Effector memory CD4-positive, alpha-beta T cell (primary cell): ENCODE data around the gene SLC12A7.
A peak's percentile ranks its signal among the peaks of the same experiment; 100 is the strongest.
"Not testable (repeated sequence)": the region's sequence is repeated elsewhere in the genome, so short reads cannot be mapped to it uniquely, and the experiment has no call there.

Source experiments
- DNase-seq, 3 donors: peaks; one replicate each; pipeline ENCODE4 v3.0.0-alpha.2; 2020
- H3K27ac ChIP-seq: 2 replicates; pipeline ENCODE4 v1.7.0; 2013; ENCODE audit warnings: mild to moderate bottlenecking, low read length, moderate library complexity; ENCODE audit not compliant: insufficient read depth, poor library complexity, severe bottlenecking
- H3K27me3 ChIP-seq: replicated peaks from 2 replicates; pipeline ENCODE4 v1.7.0; 2013; ENCODE audit warnings: mild to moderate bottlenecking, low read length; ENCODE audit not compliant: insufficient read depth, control insufficient read depth, poor library complexity, severe bottlenecking
- H3K36me3 ChIP-seq: 2 replicates; pipeline ENCODE4 v1.7.0; 2013; ENCODE audit warnings: mild to moderate bottlenecking, low read length, moderate library complexity; ENCODE audit not compliant: control insufficient read depth, insufficient read depth
- H3K4me1 ChIP-seq: 2 replicates; pipeline ENCODE4 v1.7.0; 2013; ENCODE audit warnings: low read length, mild to moderate bottlenecking; ENCODE audit not compliant: control insufficient read depth, insufficient read depth, poor library complexity, severe bottlenecking
- H3K4me3 ChIP-seq: 2 replicates; pipeline ENCODE4 v1.7.0; 2013; ENCODE audit warnings: low read length, low read depth, mild to moderate bottlenecking; ENCODE audit not compliant: insufficient read depth, poor library complexity, severe bottlenecking
- H3K9me3 ChIP-seq: 2 replicates; pipeline ENCODE4 v1.7.0; 2013; ENCODE audit warnings: mild to moderate bottlenecking, low read length, moderate library complexity; ENCODE audit not compliant: control insufficient read depth

SLC12A7 gene

GRCh38 chr5:1103505-1104326 lies 8.1 kb downstream of the SLC12A7 start:
- H3K4me1 ChIP-seq: peaks cover 55% of the 10 kb centered on the region
- H3K27ac ChIP-seq: peak overlapping the region; percentile 86
- H3K4me3 ChIP-seq: peak overlapping the region; percentile 59

GRCh38 chr5:1103093-1103492 lies 8.8 kb downstream of the SLC12A7 start:
- Histone ChIP-seq H3K4me3 (peak overlapping the region; percentile 59), H3K9me3 (no peaks in the 10 kb centered on the region), H3K36me3 (no peaks in the 10 kb centered on the region), H3K27ac (no peak overlapping the region), H3K4me1 (peaks cover 55% of the 10 kb centered on the region), H3K27me3 (no peaks in the 10 kb centered on the region)
- DNase-seq: no peak

More at GRCh38 chr5:1103505-1104326, 8.1 kb downstream of the SLC12A7 start:
- Histone ChIP-seq H3K9me3 (no peaks in the 10 kb centered on the region), H3K36me3 (no peaks in the 10 kb centered on the region), H3K27me3 (no peaks in the 10 kb centered on the region)
- no peak for DNase-seq

- Histone ChIP-seq H3K4me1 (peaks cover 49% of the 10 kb centered on the region), H3K27ac (no peak overlapping the region), H3K4me3 (no peak overlapping the region), H3K27me3 (no peaks in the 10 kb centered on the region), H3K9me3 (no peaks in the 10 kb centered on the region), H3K36me3 (peaks cover 4% of the 10 kb centered on the region)
- no peak for DNase-seq
Measured at GRCh38 chr5:1101961-1102713, 9.7 kb downstream of the SLC12A7 start.

- Histone ChIP-seq H3K4me3 (no peak overlapping the region), H3K27ac (no peak overlapping the region)
Measured at GRCh38 chr5:1100664-1101574, 10.9 kb downstream of the SLC12A7 start.

GRCh38 chr5:1099926-1100663 lies 11.8 kb downstream of the SLC12A7 start:
- H3K36me3 ChIP-seq: peaks cover 4% of the 10 kb centered on the region
- no peak overlapping the region for H3K27ac ChIP-seq
- no peaks in the 10 kb centered on the region for H3K9me3 ChIP-seq
- DNase-seq: no peak
- peaks cover 29% of the 10 kb centered on the region for H3K4me1 ChIP-seq
- no peaks in the 10 kb centered on the region for H3K27me3 ChIP-seq
- H3K4me3 ChIP-seq: no peak overlapping the region

More at GRCh38 chr5:1100664-1101574, 10.9 kb downstream of the SLC12A7 start:
- Histone ChIP-seq H3K27me3 (no peaks in the 10 kb centered on the region), H3K36me3 (peaks cover 4% of the 10 kb centered on the region), H3K4me1 (peaks cover 37% of the 10 kb centered on the region), H3K9me3 (no peaks in the 10 kb centered on the region)
- DNase-seq: no peak

GRCh38 chr5:1098986-1099597 lies 12.8 kb downstream of the SLC12A7 start:
- peaks cover 7% of the 10 kb centered on the region for H3K36me3 ChIP-seq
- peaks cover 19% of the 10 kb centered on the region for H3K4me1 ChIP-seq
- H3K9me3 ChIP-seq: no peaks in the 10 kb centered on the region
- no peaks in the 10 kb centered on the region for H3K27me3 ChIP-seq
- DNase-seq: no peak
- no peak overlapping the region for H3K4me3 ChIP-seq
- no peak overlapping the region for H3K27ac ChIP-seq

GRCh38 chr5:1097988-1098385 lies 13.9 kb downstream of the SLC12A7 start:
- not testable (repeated sequence) for H3K27ac ChIP-seq, H3K4me1 ChIP-seq, H3K4me3 ChIP-seq, H3K27me3 ChIP-seq, H3K9me3 ChIP-seq, DNase-seq
- peaks cover 15% of the 10 kb centered on the region for H3K36me3 ChIP-seq

- H3K36me3 ChIP-seq: peaks cover 19% of the 10 kb centered on the region
Measured at GRCh38 chr5:1097381-1097987, 14.4 kb downstream of the SLC12A7 start.

More at GRCh38 chr5:1097381-1097987, 14.4 kb downstream of the SLC12A7 start:
- H3K4me3 ChIP-seq: no peak overlapping the region
- no peak overlapping the region for H3K27ac ChIP-seq
- H3K9me3 ChIP-seq: no peaks in the 10 kb centered on the region
- peaks cover 3% of the 10 kb centered on the region for H3K4me1 ChIP-seq
- DNase-seq: no peak
- no peaks in the 10 kb centered on the region for H3K27me3 ChIP-seq
